Erythroblast (primary cell): Measurements from ENCODE around the gene MAB21L4.

Experiments used
- DNase-seq, 2 experiments: peaks; one replicate each; lab custom pipeline; 2025; lab: John Stamatoyannopoulos, UW
- GATA1 ChIP-seq: IDR thresholded peaks from 2 replicates; pipeline ENCODE4 v1.6.1; 2011; ENCODE audit warnings: low read depth, mild to moderate bottlenecking, control low read depth, low read length, moderate library complexity
- POLR2A ChIP-seq: IDR thresholded peaks from 2 replicates; pipeline ENCODE4 v1.6.1; 2011; ENCODE audit warnings: mild to moderate bottlenecking, low read length

MAB21L4 gene

GRCh38 chr2:240911641-240912265, 15.8 kb upstream of the MAB21L4 start:
- TF ChIP-seq POLR2A (no peak), GATA1 (no peak)
- DNase-seq: no peak

- DNase-seq: no peak
- no peak for TF ChIP-seq GATA1
- TF ChIP-seq POLR2A: no peak
Measured at GRCh38 chr2:240909216-240909974, 13.4 kb upstream of the MAB21L4 start.

GRCh38 chr2:240906911-240907590, 11.1 kb upstream of the MAB21L4 start:
- no peak for TF ChIP-seq GATA1
- no peak for TF ChIP-seq POLR2A
- DNase-seq: no peak

GRCh38 chr2:240906141-240906910, 10.4 kb upstream of the MAB21L4 start, which contains the start of gene CROCC2:
TSS of gene CROCC2 (plus strand) at chr2:240906336. CDS start at chr2:240906514, 178 bp downstream.
- no peak for DNase-seq
- TF ChIP-seq GATA1 (no peak), POLR2A (no peak)

GRCh38 chr2:240905176-240905781, 9.3 kb upstream of the MAB21L4 start:
- DNase-seq: no peak
- TF ChIP-seq GATA1 (no peak), POLR2A (no peak)

- no peak for DNase-seq
- no peak for TF ChIP-seq POLR2A
- no peak for TF ChIP-seq GATA1
Measured at GRCh38 chr2:240904216-240905175, 8.5 kb upstream of the MAB21L4 start.

GRCh38 chr2:240903191-240904060, 7.5 kb upstream of the MAB21L4 start:
- no peak for DNase-seq
- TF ChIP-seq GATA1 (no peak), POLR2A (no peak)

GRCh38 chr2:240902615-240903041, 6.7 kb upstream of the MAB21L4 start:
- TF ChIP-seq GATA1 (no peak), POLR2A (no peak)
- DNase-seq: no peak

GRCh38 chr2:240901986-240902614, 6.1 kb upstream of the MAB21L4 start:
- no peak for DNase-seq

GRCh38 chr2:240900141-240900860, 4.3 kb upstream of the MAB21L4 start:
- TF ChIP-seq GATA1 (no peak), POLR2A (no peak)
- DNase-seq: no peak

More at GRCh38 chr2:240901986-240902614, 6.1 kb upstream of the MAB21L4 start:
- no peak for TF ChIP-seq GATA1
- TF ChIP-seq POLR2A: no peak
